Type B pancreatic cell (in vitro differentiated cells): Measurements from ENCODE around the gene MTFMT. TPM values are rescaled to one million over a fixed set of nuclear protein-coding genes. Genes with fewer than 3 reads are reported as not detected.

ENCODE experiments used
- DNase-seq: peaks from one replicate; pipeline ENCODE4 v3.0.0; 2021; ENCODE audit warnings: mixed read lengths; ENCODE audit not compliant: unreplicated experiment; ENCODE audit errors: extremely low spot score
- H3K27ac Mint-ChIP-seq: 2 replicates; pipeline ENCODE4 v1.8.0; 2021; ENCODE audit warnings: mild to moderate bottlenecking, mixed read lengths
- H3K27me3 Mint-ChIP-seq: 2 replicates; pipeline ENCODE4 v1.8.0; 2021; ENCODE audit warnings: mixed read lengths
- H3K36me3 Mint-ChIP-seq: 2 replicates; pipeline ENCODE4 v1.8.0; 2021; ENCODE audit warnings: mixed read lengths
- H3K4me1 Mint-ChIP-seq: one replicate; pipeline ENCODE4 v1.8.0; 2021; ENCODE audit warnings: mixed read lengths; ENCODE audit not compliant: unreplicated experiment
- H3K4me3 Mint-ChIP-seq: 2 replicates; pipeline ENCODE4 v1.8.0; 2021; ENCODE audit warnings: mild to moderate bottlenecking, mixed read lengths
- H3K9me3 Mint-ChIP-seq: 2 replicates; pipeline ENCODE4 v1.8.0; 2021; ENCODE audit warnings: mixed read lengths
- total RNA-seq: library from RNA; stranded (reverse); gene quantifications from 2 replicates; pipeline ENCODE4 v1.2.1, GENCODE V29; 2021; ENCODE audit warnings: low replicate concordance
- TF ChIP-seq, protein P1 (sequence below): fragments of 200-600 bp; sonication (generic); conservative IDR thresholded peaks from 2 replicates; pipeline ENCODE4 v1.5.0; 2021; ENCODE audit warnings: antibody characterized with exemption, mild to moderate bottlenecking

Gene MTFMT
- total RNA-seq, 1 donor from 2014 or later: 19.5 TPM

DNA sequence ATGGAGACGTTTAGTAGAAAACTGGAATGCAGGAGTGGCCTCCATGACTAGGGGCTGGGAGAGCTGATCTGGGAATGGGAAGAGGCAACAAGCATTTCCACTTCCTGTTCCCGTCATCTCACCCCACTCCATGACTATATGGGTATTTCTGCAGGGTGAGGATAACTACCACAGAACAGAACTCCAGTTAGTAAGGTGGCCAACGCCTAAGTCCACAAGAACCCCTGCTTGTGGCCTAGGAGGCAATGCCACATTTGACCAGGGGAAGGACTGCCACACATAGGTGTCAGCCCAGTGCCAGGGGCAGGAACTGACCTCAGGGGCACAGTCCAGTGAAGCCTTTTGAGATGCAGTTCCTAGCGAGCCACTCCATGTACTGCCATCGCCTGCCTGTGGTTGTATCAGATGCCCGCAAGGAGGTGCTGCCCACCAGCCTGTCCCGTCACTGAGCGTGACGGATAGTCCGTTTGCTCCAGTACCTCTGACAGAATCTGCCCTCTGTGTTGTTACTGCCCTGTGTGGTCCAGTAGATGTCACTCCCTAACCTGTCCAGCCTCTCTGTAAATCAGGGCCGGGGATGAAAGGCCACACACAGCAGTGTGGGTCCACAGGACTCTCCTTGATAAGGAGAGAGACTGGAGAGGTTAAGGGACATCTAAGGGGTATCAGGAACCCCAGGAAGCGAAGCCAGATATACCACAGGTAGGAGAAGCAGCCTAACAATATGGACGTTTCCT is 3.5 kb upstream of the MTFMT start:
- H3K4me1 Mint-ChIP-seq: peaks cover 44% of the 10 kb centered on the region
- no peak overlapping the region for H3K27ac Mint-ChIP-seq
- no peaks in the 10 kb centered on the region for H3K9me3 Mint-ChIP-seq
- H3K36me3 Mint-ChIP-seq: no peaks in the 10 kb centered on the region
- peaks cover 5% of the 10 kb centered on the region for H3K27me3 Mint-ChIP-seq
- H3K4me3 Mint-ChIP-seq: peak overlapping the region; percentile 27
- TF ChIP-seq, protein P1, sequence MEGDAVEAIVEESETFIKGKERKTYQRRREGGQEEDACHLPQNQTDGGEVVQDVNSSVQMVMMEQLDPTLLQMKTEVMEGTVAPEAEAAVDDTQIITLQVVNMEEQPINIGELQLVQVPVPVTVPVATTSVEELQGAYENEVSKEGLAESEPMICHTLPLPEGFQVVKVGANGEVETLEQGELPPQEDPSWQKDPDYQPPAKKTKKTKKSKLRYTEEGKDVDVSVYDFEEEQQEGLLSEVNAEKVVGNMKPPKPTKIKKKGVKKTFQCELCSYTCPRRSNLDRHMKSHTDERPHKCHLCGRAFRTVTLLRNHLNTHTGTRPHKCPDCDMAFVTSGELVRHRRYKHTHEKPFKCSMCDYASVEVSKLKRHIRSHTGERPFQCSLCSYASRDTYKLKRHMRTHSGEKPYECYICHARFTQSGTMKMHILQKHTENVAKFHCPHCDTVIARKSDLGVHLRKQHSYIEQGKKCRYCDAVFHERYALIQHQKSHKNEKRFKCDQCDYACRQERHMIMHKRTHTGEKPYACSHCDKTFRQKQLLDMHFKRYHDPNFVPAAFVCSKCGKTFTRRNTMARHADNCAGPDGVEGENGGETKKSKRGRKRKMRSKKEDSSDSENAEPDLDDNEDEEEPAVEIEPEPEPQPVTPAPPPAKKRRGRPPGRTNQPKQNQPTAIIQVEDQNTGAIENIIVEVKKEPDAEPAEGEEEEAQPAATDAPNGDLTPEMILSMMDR: peak; percentile 80
- DNase-seq: no peak

DNA sequence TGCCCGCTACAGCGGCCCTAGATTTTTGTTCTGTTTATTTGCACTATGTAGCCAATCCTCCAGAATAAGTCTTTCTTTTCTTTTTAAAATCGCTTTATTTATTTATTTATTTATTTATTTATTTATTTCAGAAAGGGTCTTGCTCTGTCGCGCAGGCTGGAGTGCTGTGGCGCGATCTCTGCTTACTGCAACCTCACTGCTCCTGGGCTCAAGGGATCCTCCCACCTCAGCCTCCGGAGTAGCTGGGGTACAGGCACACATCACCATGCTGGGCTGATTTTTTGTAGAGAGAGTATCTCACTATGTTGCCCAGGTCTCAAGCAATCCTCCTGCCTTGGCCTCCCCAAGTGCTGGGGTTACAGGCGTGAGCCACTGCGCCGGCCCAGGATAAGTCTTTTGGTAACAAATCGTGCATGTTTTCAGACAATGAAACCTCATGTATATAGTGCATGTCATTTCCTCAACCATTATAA is 333 bp upstream of the MTFMT start:
- no peak overlapping the region for H3K27ac Mint-ChIP-seq
- DNase-seq: no peak
- peaks cover 5% of the 10 kb centered on the region for H3K27me3 Mint-ChIP-seq
- peak overlapping the region; percentile 69 for H3K4me3 Mint-ChIP-seq
- H3K9me3 Mint-ChIP-seq: no peaks in the 10 kb centered on the region
- H3K36me3 Mint-ChIP-seq: peaks cover 9% of the 10 kb centered on the region
- TF ChIP-seq, protein P1: no peak
- H3K4me1 Mint-ChIP-seq: peaks cover 35% of the 10 kb centered on the region

DNA sequence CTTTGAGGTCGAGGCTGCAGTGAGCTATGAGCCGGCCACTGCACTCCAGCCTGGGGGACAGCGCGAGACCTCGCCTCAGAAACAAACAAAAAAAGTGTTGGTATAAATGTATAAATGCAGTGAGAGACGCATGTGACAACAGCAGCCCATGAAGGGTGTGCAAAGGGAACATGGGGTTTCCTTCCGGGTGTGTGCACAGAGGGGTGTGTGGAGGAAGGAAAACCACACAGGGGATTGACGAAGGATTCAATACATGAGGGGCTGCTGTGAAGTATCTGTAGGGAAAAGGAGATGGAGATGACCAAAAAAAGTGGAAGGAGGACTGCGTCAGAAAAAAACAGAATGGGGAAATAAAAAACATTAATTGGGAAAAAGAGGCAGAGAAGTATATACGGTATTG is 1.1 kb downstream of the MTFMT start:
- Mint-ChIP-seq H3K27ac (peak overlapping the region; percentile 55), H3K4me3 (peak overlapping the region; percentile 91), H3K9me3 (no peaks in the 10 kb centered on the region), H3K36me3 (peaks cover 13% of the 10 kb centered on the region), H3K27me3 (peaks cover 5% of the 10 kb centered on the region), H3K4me1 (peaks cover 25% of the 10 kb centered on the region)
- DNase-seq: no peak
- TF ChIP-seq, protein P1: no peak

DNA sequence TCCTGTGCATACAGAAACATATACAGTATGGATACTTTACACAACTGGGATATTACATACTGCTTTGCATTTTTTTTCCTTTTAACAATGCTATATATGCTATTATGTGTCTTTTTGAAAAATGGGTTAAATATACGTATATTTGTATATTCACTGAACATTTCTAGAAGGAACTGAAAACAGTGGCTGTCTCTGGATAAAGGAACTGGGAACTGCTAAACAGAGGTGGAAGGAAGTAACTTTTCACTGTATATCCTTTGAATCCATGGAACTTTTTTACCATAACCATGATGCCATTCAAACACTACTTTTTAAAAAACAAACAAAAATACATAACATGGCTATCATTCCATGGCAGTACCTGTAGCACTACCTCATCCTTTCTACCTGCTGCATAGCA is 1.8 kb downstream of the MTFMT start:
- Mint-ChIP-seq H3K27me3 (peaks cover 5% of the 10 kb centered on the region), H3K27ac (no peak overlapping the region), H3K4me1 (peaks cover 21% of the 10 kb centered on the region), H3K36me3 (peaks cover 13% of the 10 kb centered on the region), H3K9me3 (no peaks in the 10 kb centered on the region), H3K4me3 (peak overlapping the region; percentile 91)
- no peak for DNase-seq
- TF ChIP-seq, protein P1: no peak

DNA sequence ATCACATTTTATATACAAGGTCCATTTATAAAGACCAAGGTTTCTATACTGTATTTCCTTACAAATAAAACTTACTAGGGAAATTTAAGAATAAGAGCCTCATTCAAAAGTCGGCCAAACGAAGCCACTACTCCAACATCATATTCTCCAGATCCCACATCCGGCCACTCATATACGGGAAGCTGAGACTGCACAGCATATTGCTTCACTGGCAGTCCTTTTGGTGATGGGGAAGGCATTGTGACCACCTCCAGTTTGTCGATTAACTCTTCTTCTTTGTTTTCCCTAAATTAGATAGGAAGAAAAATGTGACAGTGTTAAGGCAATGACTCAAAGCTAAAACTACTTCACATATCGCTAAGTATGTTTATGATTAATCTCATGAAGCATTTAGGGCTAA is 2.7 kb downstream of the MTFMT start:
- TF ChIP-seq, protein P1: no peak
- H3K27ac Mint-ChIP-seq: no peak overlapping the region
- H3K4me3 Mint-ChIP-seq: peak overlapping the region; percentile 39
- H3K4me1 Mint-ChIP-seq: peaks cover 16% of the 10 kb centered on the region
- no peak for DNase-seq
- no peaks in the 10 kb centered on the region for H3K9me3 Mint-ChIP-seq
- H3K27me3 Mint-ChIP-seq: no peaks in the 10 kb centered on the region
- peaks cover 13% of the 10 kb centered on the region for H3K36me3 Mint-ChIP-seq
